ENCODE results near the gene METTL1.

The METTL1 gene

GRCh38 chr12:57756406-57757341 is 15.2 kb downstream of the METTL1 start:
- H3K4me3 ChIP-seq (ENCODE audit: low read depth, low read length) = no peak overlapping the region
- peak; percentile 41 for DNase-seq (ENCODE audit: low read depth)
- TF ChIP-seq, protein P1, sequence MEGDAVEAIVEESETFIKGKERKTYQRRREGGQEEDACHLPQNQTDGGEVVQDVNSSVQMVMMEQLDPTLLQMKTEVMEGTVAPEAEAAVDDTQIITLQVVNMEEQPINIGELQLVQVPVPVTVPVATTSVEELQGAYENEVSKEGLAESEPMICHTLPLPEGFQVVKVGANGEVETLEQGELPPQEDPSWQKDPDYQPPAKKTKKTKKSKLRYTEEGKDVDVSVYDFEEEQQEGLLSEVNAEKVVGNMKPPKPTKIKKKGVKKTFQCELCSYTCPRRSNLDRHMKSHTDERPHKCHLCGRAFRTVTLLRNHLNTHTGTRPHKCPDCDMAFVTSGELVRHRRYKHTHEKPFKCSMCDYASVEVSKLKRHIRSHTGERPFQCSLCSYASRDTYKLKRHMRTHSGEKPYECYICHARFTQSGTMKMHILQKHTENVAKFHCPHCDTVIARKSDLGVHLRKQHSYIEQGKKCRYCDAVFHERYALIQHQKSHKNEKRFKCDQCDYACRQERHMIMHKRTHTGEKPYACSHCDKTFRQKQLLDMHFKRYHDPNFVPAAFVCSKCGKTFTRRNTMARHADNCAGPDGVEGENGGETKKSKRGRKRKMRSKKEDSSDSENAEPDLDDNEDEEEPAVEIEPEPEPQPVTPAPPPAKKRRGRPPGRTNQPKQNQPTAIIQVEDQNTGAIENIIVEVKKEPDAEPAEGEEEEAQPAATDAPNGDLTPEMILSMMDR (conservative IDR thresholded peaks at IDR 0.05; ENCODE audit: low read depth, low read length) = peak; percentile 81

- DNase-seq (ENCODE audit: low read depth) = no peak
- TF ChIP-seq, protein P1 (conservative IDR thresholded peaks at IDR 0.05; ENCODE audit: low read depth, low read length) = no peak
- H3K4me3 ChIP-seq (ENCODE audit: low read depth, low read length) = peak overlapping the region; percentile 55
Observed at GRCh38 chr12:57755454-57756372, 16.2 kb downstream of the METTL1 start.

DNA sequence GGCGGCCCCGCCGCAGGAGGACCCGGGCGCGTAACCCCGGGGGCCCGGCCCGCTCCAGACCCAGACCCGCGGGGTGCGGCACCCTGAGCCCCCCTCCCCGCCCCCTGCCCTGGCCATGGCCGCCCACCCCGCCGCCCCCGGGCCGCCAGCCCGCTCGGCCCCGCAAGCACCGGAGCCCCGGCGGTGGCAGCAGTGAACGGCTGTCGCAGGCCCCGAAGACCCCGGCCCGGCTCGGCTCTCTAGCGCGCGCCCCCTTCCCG is 16.8 kb downstream of the METTL1 start:
- no peak for DNase-seq (ENCODE audit: low read depth)
- TF ChIP-seq, protein P1 (conservative IDR thresholded peaks at IDR 0.05; ENCODE audit: low read depth, low read length) = no peak
- H3K4me3 ChIP-seq (ENCODE audit: low read depth, low read length) = peak overlapping the region; percentile 55

DNA sequence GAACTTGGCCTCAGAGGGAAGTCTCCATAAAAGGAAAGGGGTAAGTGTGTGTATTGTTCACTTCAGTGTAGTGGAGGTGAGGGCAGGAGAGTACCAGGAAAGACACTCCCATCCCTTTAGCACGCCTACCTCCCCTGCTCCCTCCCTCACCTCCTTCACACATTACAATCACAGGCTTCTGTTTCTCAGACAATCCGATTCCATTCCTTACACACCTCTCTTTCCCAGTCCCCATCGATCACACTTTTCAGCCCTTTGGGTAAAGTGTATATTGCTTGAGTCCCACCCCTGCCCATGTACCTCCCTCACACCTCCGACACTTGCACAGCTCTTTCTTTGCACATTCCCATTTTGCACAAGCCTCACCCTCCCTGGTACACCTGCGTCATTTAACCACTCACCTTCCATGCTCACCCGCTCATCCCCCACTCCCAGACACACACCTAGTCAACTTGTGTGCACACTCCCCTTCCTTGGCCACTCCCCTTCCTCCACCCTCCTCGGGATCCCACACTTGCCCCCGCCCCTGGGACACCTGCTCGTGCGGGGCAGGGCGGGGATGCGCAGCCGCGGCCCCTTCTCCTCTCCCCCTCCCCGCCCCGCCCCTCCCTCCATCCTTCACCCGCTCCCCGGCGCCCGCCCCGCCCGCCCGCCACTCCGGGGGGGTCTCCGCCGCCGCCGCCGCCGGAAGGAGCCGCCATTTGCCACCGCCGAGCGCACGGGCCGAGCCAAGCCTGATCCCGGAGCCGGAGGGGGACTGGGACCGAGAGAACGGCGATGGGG is 17.3 kb downstream of the METTL1 start, which contains the start of gene MARCHF9:
TSS of gene MARCHF9 (plus strand) at position 693 of the 783 bp plus-strand sequence. CDS start 426 bp downstream, outside the sequence.
- no peak for DNase-seq (ENCODE audit: low read depth)
- TF ChIP-seq, protein P1 (conservative IDR thresholded peaks at IDR 0.05; ENCODE audit: low read depth, low read length) = no peak
- peak within 1 kb of the TSS; percentile 55 for H3K4me3 ChIP-seq (ENCODE audit: low read depth, low read length)

DNA sequence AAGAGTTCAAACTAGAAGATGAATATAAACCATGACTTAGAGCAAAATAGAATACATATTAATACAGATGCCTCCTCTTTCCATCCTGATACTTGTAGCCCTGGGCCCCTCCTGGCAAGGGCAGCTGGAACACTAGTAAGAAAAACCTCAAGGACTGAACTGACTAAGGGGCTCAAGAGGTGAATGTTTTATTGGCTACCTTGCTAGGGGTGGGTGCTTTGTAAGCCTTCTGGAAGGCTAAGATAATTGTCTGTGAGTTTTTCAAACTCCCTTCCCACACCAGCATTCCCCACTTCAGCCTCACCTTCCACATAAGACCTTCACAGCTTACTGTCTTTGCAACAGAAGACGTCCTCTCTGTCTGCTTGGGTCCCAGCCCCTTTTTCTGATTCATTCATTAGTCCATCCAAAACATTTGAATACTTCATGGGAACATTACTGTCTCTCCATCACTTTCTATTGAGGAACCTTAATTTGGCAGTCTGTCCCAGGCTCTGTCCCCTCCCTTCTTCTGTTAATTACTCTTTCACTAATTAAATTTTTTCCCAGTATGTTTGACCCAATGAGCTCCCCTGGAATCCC is 18.1 kb downstream of the METTL1 start:
- no peak for DNase-seq (ENCODE audit: low read depth)
- H3K4me3 ChIP-seq (ENCODE audit: low read depth, low read length) = no peak overlapping the region

DNA sequence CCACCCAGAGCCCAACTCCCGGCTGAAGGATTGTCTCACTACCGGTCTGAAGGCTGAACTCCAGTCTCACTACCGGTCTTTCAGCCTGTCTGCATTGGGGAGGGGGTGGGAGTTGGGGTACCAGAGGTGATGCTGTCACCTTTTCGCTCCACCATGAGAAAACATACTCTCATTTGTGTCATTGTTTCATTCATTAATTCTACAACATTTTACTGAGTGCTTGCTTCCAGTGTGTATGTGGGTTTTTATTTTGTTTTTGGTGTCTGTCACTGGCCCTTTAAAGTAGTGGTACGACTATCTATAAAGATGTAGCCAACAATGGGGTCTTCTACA is 19.3 kb downstream of the METTL1 start:
- TF ChIP-seq, protein P1 (conservative IDR thresholded peaks at IDR 0.05; ENCODE audit: low read depth, low read length) = no peak
- H3K4me3 ChIP-seq (ENCODE audit: low read depth, low read length) = peak overlapping the region; percentile 39

More for the DNA sequence above, 18.1 kb downstream of the METTL1 start:
- TF ChIP-seq, protein P1 (conservative IDR thresholded peaks at IDR 0.05; ENCODE audit: low read depth, low read length) = no peak

More for the DNA sequence above, 19.3 kb downstream of the METTL1 start:
- DNase-seq (ENCODE audit: low read depth) = no peak

Measured in choroid plexus epithelial cell (primary cell).